K562 (cell line): Measurements from ENCODE around the gene C19orf12. TPM values are rescaled to one million over a fixed set of nuclear protein-coding genes. Genes with fewer than 3 reads are reported as not detected.

Experiments used
- BCOR ChIP-seq: fragments of 450-650 bp; IDR thresholded peaks from 2 replicates; pipeline ENCODE4 v1.6.1; 2016
- E2F5 ChIP-seq: sonication (generic); formaldehyde crosslinking; IDR thresholded peaks from 2 replicates; pipeline ENCODE4 v1.8.0; 2022; ENCODE audit warnings: mild to moderate bottlenecking, missing genetic modification reagents
- FOXP4 ChIP-seq: sonication (generic); formaldehyde crosslinking; IDR thresholded peaks from 2 replicates; pipeline ENCODE4 v1.8.0; 2022; ENCODE audit warnings: mild to moderate bottlenecking, missing genetic modification reagents, borderline replicate concordance
- HNRNPL ChIP-seq: fragments of 200-400 bp; formaldehyde crosslinking; IDR thresholded peaks from 2 replicates; pipeline ENCODE4 v1.6.1; 2017; ENCODE audit warnings: low read depth, mild to moderate bottlenecking, low read length
- KDM5B ChIP-seq: fragments of 200-600 bp; sonication (generic); IDR thresholded peaks from 2 replicates; pipeline ENCODE4 v1.6.1; 2012; ENCODE audit warnings: low read depth, mild to moderate bottlenecking, moderate library complexity, low read length, control low read depth, inconsistent platforms; ENCODE audit not compliant: insufficient replicate concordance
- MAFG ChIP-seq: fragments of 450-650 bp; conservative IDR thresholded peaks from 2 replicates; pipeline ENCODE4 v1.6.1; 2016; ENCODE audit warnings: missing genetic modification characterization, missing compliant biosample characterization
- NFIX ChIP-seq: fragments of 250-450 bp; sonication (Bioruptor Pico); IDR thresholded peaks from 2 replicates; pipeline ENCODE4 v1.4.0; 2020; ENCODE audit warnings: low read depth, mild to moderate bottlenecking, moderate library complexity
- PTTG1 ChIP-seq: fragments of 450-650 bp; IDR thresholded peaks from 2 replicates; pipeline ENCODE4 v1.6.1; 2016; ENCODE audit warnings: low read depth, mild to moderate bottlenecking, missing genetic modification characterization, missing compliant biosample characterization
- RNF2 ChIP-seq: sonication (generic); IDR thresholded peaks from 2 replicates; pipeline ENCODE4 v1.6.1; 2016
- SAP30 ChIP-seq: fragments of 200-600 bp; sonication (generic); IDR thresholded peaks from 2 replicates; pipeline ENCODE4 v1.6.1; 2012; ENCODE audit warnings: borderline replicate concordance, low read depth, mild to moderate bottlenecking, moderate library complexity, low read length, control low read depth, inconsistent platforms; ENCODE audit not compliant: insufficient read depth, poor library complexity, severe bottlenecking
- SMAD2 ChIP-seq: fragments of 150-350 bp; IDR thresholded peaks from 2 replicates; pipeline ENCODE4 v1.6.1; 2014; ENCODE audit warnings: low read depth, mild to moderate bottlenecking, low read length
- SUPT5H ChIP-seq: fragments of 450-650 bp; IDR thresholded peaks from 2 replicates; pipeline ENCODE4 v1.6.1; 2016
- ZNF197 ChIP-seq: fragments of 200-800 bp; sonication (Bioruptor generic); IDR thresholded peaks from 2 replicates; pipeline ENCODE4 v1.6.1; 2016; ENCODE audit warnings: low read depth, missing genetic modification characterization, missing compliant biosample characterization
- polyA plus RNA-seq, 8 experiments: library from polyadenylated mRNA; depleted of rRNA in 4 of 8; stranded (reverse) in 5 of 8; unstranded in 3 of 8; fragments of >200 nt; fragmentation: Nextera tagmentation in 2 of 8; fragmentation: Illumina TruSeq in 1 of 8; extraction: Ambion mirVana in 2 of 8; extraction: Trizol in 1 of 8; gene quantifications; 2 replicates each; pipeline versions ENCODE4 v1.2.1 to v1.2.3, GENCODE V29; 2011 to 2014; ENCODE audit warnings: inconsistent platforms in 1 of 8, missing spikeins in 1 of 8
- total RNA-seq, 7 experiments: library from RNA; depleted of rRNA in 6 of 7; stranded (reverse); fragments of >200 nt in 6 of 7; fragmentation: Illumina TruSeq in 2 of 7; extraction: Trizol in 2 of 7; gene quantifications; 2 replicates each; pipeline versions ENCODE4 v1.2.1 to v1.2.3, GENCODE V29; 2011 to 2021; ENCODE audit warnings: low replicate concordance in 1 of 7

The C19orf12 gene
- total and polyA plus RNA-seq, 9 of the 15 experiments (the other 6 are each of a cell fraction or from before 2014, with no cell fraction given): 1.9 to 14.5 (median 10.2) TPM

GRCh38 chr19:29664753-29665214 is 50.3 kb downstream of the C19orf12 start (continued):
- TF ChIP-seq E2F5 (CRISPR knock-in tag): no peak
- TF ChIP-seq FOXP4 (CRISPR knock-in tag): no peak
- TF ChIP-seq SAP30: peak; percentile 8
- TF ChIP-seq KDM5B: peak; percentile 35
- TF ChIP-seq PTTG1 (tag): no peak
- no peak for TF ChIP-seq RNF2
- no peak for TF ChIP-seq NFIX (CRISPR knock-in tag)
- TF ChIP-seq BCOR: 0 out of 2 replicates have a peak, but pooled peaks have one; percentile 9
- TF ChIP-seq SUPT5H: peak; percentile 68; the same call in 1 of the 2 replicates
- no peak for TF ChIP-seq ZNF197 (CRISPR knock-in tag)
- no peak for TF ChIP-seq SMAD2
- TF ChIP-seq MAFG: no peak
- TF ChIP-seq HNRNPL: no peak
